ENCODE measurements around the gene PAFAH1B2. TPM values are rescaled to one million over a fixed set of nuclear protein-coding genes. Genes with fewer than 3 reads are reported as not detected.
"Not testable (repeated sequence)": the region's sequence is repeated elsewhere in the genome, so short reads cannot be mapped to it uniquely, and the experiment has no call there.

PAFAH1B2 gene, protein sequence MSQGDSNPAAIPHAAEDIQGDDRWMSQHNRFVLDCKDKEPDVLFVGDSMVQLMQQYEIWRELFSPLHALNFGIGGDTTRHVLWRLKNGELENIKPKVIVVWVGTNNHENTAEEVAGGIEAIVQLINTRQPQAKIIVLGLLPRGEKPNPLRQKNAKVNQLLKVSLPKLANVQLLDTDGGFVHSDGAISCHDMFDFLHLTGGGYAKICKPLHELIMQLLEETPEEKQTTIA
- total RNA-seq, result 88.1 TPM

DNA sequence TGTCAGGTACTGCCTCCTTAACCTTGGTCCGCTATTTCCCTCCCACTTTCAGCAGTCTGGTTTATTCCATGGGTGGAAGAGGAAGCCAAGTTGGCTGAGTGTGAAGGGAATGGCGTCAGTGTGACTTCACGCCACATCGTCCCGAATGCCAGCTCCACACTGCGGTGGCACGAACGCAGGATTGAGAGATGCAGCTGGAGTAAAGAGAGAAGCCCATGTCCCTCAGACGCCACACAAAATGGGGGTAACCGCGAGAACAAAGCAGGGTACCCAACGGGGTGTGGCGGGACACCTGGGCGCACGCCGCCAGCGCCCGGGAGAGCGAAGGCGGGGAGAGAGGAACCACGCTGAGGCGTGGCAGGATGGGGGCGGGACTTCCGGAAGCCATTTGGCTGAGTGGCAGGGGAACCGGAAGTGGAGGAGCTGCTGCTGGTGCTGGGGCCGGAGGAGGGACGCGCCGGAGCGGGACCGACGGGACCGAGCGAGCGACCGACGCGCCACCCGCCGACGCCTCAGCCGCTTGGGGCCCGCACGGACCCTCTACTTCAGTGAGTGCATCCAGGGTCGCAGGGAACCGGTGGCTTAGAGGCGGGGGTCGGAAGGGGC, at the start of gene PAFAH1B2:
TSS of gene PAFAH1B2 (plus strand) at position 417 of the 606 bp plus-strand sequence. CDS start 8,161 bp downstream, outside the sequence.
- DNase-seq, result peak; percentile 98

DNA sequence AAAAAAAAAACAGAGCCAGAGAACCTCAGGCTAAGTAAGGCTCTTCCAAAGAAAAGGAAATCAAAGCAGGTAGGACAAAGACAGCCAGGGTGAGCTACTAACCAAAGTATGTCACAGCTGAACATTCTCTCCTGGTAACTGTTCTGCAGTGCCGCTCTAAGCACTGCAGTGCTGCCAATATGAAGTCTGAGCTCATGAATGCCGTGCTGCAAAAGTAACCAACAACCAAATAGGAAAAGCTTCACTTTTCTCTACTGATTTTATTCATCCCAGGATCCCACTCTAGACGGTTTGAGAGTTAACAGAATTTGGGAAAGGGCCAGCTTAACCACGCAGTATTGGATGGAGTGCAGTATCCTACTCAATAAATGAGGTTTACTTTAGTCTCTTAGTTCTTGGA, 49.3 kb upstream of the PAFAH1B2 start:
- peak; percentile 48 for DNase-seq

DNA sequence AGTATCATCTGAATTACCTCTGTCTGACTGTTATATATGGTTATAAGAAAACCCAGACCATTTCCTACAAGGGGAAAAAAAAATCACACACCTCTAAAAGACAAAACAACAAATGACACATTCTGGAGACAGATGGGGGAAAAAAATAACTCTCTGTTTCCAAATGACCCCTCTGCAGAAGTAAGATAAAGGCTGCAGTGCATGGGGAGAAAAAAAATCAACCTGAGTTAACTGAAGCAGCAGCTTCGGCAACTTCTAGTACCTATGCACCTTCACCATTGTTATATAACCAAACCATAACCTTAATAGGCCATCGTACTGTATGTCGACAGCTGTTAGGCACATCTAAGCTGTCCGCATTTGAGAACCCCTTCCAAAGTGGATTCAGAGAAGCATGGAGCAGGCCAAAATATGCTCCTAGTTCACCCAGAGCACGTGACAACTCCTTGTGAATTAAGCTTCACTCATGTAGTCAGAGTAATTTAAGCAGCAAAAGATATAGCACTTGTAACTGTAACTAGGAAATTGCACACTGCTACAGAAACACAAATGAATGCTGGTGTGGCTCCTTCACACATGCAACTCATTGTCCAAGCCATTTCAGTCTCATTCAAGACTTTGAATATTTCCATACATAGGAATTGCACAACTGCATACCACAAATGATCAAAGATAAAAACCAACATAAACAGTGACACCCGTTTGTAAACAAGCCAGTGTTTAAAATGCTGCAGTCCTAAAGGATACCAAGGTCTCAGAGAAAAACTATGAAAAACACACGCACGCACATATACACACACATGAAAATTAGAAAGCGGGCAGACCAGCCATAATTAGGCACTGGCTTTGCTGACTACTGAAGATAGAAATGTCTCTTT, 48.6 kb upstream of the PAFAH1B2 start:
- peak; percentile 50 for DNase-seq

DNA sequence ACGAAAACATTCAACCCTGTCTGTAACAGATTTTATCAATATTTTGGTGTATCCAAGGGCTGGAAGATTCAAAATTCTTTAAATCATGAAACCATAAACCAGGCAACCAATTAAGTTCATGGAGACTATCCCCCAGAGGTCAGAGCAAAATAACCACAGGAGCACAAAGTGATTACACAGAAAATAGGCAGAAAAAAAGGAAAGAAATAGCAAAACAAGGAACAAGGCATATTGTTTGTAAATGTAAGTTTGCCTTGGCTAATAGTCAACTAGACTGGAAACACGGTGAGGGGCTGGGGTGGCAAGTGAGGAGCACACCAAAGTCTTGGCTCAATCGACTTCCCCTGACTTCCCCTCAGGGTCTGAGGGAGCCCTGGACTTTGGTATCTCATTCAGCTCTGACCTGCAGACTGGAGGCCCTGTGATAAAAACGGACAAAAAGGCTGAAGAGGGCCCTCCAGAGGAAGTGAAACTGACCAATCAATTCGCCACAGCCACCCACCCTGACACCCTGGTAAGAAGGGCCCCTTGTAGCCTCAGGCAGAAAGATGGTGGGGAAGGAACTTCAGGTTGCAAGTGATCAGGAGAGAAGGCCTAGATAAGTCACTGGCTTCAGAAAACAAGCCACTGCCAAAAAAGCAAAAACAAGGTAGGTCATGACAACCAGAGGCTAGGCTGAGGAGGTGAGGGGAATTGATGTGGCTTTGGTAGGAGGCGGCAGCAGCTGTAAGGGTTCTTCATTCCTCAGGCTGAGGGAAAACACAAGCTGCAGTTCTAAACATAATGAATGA, 47.7 kb upstream of the PAFAH1B2 start:
- peak; percentile 37 for DNase-seq

DNA sequence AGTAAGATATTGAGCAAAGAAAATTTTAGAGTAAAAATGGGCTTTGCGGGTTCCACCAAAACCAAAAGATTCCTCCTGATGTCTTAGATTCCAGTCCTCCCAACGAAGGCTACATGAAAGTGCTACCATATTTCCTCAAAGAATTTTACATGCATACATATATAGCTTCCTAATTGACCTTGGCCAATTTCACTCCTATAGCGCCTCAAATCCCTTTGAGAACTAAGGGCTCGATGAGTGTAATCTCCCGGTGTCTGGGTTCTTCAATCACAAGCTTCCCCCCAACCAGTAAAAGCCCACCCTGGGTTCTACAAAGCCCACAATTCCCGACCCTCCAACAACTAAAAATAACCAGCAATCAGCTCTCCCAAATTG, 47.1 kb upstream of the PAFAH1B2 start:
- peak; percentile 30 for DNase-seq

DNA sequence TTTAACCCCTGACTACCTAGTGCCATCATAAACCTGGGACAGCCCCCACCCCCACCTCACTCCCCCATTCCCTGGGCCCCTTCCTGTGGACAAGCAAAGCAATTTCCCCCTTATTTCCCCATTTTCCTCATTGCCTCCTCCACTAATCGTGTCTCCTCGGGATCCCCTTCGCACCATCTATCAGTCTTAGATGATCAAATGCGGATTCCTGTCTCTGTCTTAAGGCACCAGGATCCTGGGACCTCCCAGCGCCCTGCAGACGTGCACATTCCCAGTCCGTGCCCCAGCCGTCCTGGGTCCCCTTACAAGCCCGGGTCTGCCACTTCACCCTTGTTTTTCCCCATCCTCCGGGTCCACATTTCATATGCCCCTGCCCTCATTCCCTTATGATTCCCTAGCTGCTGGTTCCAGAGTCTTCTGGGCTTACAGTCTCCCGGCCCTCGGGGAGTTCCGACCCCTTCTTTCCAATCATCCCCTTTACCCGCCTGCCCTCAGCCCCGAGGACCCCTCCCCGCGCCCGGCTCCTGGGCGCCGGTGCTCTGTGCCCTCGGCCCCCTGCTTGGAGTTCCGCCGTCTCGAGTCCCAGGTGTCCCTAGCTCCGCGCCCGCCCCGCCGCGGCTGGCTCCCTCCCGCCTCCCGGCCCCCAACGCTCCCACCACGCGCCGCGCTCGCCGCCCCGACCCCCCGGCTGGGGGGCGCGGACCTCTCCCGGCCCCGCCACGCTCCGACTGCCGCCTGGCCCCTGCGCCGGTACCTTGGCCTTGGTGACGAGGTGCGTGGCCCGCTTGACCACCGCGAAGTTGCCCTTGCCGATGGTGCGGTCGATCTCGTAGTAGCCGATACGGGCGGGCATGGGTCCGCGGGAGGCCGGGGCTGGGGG, 46.5 kb upstream of the PAFAH1B2 start:
- DNase-seq, result peak; percentile 56

DNA sequence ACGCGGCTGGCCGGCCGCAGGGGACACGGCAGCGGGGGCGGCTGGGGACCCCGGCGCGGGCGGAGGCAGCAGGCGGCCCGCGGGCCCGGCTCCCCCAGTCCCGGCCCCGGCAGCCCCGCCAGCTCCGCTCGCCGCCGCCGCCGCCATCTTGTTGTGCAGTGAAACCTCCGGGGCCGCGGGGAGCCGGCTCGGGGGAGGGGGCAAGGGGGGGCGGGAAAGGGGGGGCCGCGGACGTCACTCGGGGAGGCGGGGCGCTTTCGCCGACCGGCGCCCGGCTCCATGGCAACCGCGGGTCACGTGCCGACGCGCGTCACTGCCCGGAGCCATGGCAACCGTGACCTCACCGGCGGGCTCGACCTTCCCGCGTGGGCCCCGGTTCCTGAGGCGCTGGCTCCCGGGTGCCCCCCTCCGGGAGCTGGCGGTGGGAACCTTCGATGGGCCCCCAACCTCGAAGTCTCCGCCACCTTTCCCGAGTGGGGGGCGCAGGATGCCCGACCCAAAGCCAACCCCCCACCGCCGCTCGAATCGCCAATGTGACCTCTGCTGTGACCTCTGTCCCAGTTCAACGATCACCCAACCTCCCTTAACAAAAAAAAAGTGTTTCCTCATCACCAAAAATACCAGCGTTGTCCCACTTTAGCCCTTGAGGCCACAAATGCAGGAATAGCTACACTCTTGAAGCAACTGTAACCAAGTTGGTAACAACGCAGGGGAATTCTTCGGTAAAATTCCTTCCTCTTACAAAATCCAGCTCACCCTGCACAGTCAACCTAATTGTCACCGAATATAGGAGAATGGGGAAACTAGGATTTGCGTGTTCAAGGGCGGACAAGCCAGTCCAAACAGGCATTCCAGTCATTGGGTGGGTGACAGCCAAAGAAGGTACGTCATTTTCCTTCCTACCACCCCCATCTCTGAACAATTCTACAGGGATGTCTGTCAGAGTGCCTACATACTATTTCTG, 45.5 kb upstream of the PAFAH1B2 start, which contains the start of gene SIK3:
TSS of gene SIK3 (minus strand) at position 160 of the 964 bp plus-strand sequence. CDS start at position 147, 13 bp downstream.
- DNase-seq, result peak; percentile 97

DNA sequence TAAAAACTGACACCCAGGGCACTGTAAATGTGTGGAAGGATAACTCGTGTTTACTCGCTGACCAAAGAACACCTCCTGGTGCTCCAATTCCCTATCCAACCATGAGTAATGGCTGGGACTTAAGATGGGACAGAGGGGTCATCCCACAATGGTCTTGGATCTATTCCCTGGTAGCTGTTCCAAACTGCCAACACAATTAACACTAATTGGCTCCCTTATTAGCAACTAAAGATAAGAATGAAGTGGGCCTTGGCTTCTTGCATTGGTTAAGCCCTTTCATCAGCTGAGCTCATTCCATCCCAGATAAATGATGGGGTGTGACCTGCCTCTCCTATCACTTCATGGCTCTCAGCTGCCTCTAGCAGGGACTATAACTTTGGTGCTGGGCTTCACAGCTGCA, 44.4 kb upstream of the PAFAH1B2 start:
- no peak for DNase-seq

DNA sequence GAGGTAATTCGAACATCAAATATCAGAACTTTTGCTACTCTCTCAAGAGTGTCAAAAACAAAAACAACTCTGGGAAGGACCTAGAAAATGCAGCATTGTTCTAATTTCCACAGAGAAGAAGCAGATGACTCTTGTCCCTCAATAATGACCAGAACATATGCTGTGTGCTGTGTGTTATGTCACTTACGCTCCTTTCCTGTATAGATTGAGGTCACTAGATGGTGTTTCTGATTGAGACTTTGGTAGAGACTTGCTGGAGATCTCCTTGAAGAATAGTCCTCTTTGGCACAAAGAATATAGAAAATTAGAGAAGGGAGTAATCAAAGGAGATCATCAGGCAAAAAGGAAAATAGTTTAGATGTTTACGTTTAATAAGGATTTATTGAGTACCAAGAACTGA, 43.5 kb upstream of the PAFAH1B2 start:
- no peak for DNase-seq

DNA sequence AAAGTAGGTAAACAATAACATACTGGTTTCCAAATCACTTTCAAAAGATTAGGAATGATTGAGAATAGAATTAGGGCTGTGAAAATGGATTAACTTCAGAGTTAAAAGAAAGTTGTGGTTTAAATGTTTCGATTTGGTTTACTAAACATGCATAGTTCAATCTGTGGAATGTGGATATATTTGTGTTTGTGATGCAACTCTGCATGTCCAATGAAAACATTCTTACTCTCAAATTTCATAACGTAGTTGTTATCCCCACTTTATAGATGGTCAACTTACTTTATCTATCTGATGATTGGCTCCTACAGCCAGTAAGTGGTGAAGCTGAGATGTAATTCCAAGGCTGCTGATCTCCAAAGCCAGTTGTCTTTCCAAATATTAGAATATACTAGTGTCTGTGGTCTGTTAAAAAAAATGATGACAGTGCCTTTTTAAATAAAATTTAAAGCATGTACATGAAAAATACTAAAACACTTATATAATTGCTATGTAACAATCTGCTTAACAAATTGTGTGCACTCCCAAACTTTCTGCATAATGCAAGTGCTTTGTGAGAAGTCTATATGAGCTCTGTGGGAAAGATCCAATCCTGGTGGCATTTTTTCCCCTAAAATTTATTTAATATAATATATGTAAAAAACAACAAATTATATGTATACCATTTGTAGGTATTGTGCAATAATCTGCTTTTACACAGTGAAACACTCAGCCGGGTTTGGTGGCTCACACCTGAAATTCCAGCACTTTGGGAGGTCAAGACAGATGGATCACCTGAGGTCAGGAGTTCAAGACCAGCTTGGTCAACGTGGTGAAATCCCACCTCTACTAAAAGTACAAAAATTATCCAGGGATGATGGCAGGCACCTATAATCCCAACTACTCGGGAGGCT, 36.1 kb upstream of the PAFAH1B2 start:
- no peak for DNase-seq

DNA sequence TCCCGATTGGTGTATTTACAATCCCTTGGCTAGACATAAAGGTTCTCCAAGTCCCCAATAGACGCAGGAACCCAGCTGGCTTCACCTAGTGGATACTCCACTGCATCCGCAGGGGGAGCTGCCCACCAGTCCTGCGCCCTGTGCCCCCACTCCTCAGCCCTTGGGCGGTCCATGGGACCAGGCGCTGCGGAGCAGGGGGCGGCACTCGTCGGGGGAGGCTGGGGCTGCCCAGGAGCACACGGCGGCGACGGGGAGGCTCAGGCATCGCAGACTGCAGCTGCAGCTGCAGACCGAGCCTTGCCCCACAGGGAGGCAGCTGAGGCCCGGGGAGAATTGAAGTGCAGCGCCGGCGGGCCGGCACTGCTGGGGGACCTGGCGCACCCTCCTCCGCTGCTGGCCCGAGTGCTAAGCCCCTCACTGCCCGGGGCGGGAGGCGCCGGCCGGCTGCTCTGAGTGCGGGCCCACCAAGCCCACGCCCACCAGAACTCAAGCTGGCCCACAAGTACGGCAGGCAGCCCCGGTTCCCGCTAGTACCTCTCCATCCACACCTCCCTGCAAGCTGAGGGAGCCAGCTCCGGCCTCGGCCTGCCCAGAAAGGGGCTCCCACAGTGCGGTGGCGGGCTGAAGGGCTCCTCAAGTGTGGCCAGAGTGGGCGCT, 33.7 kb upstream of the PAFAH1B2 start:
- DNase-seq, result no peak

DNA sequence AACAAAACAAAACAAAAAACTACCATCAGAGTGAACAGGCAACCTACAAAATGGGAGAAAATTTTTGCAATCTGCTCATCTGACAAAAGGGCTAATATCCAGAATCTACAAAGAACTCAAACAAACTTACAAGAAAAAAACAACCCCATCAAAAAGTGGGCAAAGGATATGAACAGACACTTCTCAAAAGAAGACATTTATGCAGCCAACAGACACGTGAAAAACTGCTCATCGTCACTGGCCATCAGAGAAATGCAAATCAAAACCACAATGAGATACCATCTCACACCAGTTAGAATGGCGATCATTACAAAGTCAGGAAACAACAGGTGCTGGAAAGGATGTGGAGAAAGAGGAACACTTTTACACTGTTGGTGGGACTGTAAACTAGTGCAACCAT, 31.6 kb upstream of the PAFAH1B2 start:
- not testable (repeated sequence) for DNase-seq

DNA sequence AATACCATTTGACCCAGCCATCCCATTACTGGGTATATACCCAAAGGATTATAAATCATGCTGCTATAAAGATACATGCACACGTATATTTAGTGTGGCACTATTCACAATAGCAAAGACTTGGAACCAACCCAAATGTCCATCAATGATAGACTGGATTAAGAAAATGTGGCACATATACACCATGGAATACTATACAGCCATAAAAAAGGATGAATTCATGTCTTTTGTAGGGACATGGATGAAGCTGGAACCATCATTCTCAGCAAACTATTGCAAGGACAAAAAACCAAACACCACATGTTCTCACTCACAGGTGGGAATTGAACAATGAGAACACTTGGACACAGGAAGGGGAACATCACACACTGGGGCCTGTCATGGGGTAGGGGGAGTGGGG, 31.1 kb upstream of the PAFAH1B2 start:
- DNase-seq, result not testable (repeated sequence)

DNA sequence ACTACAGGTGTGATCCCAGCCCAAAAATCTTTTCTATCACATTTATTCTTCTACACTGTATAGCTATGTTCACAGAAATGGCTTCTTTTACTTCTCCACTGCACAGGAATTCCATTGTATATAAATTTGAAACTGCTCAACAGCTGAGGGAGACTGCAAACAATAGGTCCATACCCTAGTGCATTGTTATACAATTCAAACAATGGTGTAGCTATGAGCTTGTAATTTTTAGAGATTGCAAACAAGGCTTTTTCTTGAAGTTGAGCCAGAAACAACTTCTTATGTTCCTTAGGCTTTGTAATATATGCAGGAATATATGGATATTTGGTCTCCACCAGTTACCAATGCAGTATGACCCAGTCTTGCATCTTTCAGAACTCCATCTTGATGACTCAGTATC, 26.4 kb upstream of the PAFAH1B2 start:
- DNase-seq, result no peak

DNA sequence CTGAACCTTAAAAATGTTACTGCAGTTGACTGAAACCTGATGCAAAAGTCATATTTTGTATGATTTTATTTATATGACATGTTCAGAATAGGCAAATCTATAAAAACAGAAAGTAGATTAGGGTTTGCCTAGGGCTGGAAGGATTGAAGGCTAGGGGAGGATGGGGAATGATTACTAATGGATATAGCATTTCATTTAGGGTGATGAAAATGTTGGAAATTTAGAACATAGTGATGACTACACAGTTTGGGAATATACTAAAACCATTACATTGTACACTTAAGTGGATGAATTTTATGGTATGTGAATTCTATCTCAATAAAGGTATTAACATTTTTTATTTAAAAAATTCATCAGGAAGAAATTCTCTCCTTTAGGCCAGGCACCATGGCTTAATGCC, 22.9 kb upstream of the PAFAH1B2 start:
- no peak for DNase-seq

DNA sequence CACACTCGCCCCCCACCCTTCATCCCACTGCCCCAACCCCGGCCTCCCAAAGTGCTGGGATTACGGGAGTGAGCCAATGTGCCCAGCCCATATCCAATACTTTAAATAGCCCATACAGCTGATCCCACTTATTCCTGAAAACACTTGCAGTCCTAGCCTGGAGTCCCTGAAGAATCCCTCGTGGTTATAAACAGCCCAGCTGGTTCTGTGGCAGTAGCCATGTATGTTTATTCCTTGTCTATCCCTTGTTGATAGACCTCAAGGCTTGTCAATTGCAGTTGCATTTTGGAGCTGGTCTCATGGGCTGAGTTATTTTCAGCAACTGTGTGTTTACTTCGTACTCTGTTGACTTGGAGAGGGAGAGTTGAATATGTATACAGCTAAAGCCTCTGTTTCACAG, 21.5 kb upstream of the PAFAH1B2 start:
- DNase-seq, result peak; percentile 59

DNA sequence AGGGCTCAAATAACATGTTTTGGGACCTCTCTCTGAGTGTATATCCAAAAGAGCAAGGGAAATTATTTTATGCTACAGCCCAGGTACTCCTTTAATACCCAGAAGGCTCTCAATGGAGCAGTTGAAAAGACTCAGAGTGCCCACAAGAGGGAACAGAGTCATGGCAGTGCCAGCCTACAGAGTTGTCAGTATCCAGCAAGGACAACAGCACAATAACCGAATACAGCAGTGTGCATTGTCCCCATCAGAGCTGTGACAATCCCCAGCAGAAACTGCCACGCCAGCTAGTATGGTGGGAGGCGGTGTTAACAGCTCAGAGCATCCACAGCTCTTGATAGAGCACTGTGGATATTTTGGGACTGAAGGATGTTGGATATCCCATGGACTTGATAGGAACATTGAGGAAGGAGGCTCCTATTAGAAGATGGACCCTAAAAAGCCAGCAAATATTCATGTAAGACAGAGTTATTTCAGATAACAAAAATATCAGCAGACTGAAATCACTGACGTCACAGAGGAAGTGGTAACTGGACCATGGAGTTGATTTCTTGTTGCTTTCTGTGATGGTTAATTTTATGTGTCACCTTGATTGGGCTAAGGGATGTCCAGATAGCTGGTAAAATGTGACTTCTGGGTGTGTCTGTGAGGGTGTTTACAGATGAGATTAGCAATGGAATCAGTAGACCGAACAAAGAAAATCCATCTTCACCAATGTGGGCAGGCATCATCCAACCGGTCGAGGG, 17.7 kb upstream of the PAFAH1B2 start:
- DNase-seq, result no peak

Data from tongue (tissue), 2 donors.